CD4-positive, alpha-beta T cell treated with Interferon gamma for 1 hour (primary cell): Measurements from ENCODE around the gene COG2.
"Not testable (repeated sequence)": the region's sequence is repeated elsewhere in the genome, so short reads cannot be mapped to it uniquely, and the experiment has no call there.

Source experiments
- DNase-seq: peaks from one replicate; pipeline ENCODE4 v3.0.0-alpha.2; 2020

The COG2 gene

DNA sequence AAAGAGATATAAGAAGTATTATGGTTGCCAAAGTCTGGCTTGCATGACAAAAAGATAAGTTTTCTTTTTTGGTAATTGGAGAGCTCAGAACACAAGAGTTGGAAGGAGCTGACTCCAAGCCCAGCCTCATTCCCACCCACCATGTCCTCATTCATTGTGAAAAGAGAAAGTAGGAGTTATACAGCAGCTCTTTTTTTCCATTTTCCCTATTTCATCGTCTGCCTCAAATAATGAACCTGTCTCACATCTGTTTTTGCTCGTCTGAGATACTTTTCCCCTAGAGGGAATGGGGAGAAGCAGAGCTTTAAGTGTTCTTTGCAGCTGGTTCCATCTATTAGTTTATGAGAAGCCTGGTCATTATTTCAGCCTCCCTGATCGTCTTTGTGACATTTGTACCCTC lies 36.9 kb downstream of the COG2 start:
- no peak for DNase-seq

DNA sequence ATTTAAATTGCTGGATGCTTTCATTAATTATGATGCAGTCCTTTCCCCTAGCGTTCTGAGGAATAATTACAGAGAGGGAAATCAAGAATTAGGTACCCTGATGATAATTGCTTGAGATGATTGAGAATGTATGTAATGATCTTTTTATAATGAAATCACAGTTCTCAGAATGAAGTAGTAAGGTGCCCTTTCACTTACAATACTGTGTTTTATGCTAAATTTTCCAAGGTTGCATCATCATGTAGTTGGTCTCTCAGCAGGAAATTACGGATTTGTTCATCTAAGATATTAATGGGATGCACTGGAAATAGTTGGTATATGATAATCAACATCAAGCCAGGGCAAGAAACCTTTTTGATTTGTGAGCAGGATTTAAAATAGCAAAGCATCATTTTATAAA lies 37.5 kb downstream of the COG2 start:
- no peak for DNase-seq

DNA sequence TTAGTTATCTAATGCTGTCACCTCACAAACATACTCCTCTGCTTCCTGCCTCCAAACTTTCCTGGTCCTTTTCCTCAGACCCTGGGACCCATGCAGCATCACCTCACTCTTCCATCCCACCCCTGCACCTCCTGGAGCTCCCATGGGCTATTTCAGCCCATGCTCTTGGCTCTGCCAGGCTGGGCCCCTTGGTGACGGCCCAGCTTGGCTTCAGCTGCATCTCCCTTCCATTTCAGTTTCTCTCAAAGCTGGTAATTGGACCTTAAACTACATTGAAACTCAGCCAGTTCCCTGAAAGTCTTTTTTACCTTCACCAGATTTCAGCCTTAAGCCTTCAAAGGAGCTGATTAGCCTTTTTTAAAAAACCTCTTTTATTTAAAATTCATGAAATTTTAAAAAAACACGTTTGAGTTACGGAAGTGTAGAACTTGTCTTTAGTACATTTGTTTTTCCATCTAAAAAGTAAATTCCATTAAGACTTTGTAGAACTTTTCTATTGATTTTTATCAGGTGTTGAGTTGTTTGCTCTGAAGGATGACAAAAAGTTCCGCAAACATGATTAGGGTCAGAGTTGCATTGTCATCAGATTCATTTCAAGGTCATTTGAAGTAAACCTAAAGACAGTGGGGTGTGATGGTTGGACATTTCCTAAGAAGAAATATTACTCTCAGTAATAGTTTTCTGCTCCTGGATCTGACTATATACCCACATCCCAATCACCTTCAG lies 38.2 kb downstream of the COG2 start:
- DNase-seq = no peak

DNA sequence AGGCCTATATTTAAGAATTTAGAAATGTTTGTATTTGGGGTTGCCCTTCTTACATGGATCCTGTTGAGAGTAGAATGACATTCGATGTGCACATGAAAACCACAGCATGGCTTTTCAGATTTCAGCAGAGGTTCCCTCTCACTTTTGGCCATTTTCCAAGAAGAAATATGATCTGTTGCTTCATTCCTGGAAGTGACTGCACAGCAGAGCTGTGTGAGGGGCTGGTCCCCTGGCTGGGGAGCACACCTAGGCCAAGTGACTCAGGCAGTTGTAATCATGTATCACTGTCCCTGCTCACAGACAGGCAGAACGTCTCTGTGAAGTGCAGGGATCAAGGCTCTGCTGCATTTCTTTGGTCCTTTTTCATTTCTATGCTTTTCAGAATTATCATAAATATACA lies 39.3 kb downstream of the COG2 start:
- DNase-seq = no peak

DNA sequence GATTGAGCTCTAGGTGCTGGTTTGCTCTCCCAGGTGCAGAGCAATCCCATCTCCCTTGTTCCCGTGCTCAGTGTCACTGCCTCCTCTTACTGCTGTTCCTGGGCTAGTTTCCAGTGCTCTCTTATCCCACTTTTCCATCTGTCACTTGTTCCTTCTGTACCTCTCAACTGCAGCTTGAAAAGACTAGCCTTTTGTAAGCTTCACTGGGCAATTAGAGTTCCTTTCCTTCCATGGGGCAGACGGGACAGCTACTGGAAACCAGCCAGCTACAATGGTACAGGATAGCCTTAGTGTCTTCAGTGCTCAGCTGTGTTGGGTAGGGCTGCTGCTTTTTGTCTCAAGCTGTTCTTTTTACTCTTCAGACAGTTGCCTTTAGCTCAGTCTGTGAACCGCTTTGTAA lies 40.0 kb downstream of the COG2 start:
- no peak for DNase-seq

DNA sequence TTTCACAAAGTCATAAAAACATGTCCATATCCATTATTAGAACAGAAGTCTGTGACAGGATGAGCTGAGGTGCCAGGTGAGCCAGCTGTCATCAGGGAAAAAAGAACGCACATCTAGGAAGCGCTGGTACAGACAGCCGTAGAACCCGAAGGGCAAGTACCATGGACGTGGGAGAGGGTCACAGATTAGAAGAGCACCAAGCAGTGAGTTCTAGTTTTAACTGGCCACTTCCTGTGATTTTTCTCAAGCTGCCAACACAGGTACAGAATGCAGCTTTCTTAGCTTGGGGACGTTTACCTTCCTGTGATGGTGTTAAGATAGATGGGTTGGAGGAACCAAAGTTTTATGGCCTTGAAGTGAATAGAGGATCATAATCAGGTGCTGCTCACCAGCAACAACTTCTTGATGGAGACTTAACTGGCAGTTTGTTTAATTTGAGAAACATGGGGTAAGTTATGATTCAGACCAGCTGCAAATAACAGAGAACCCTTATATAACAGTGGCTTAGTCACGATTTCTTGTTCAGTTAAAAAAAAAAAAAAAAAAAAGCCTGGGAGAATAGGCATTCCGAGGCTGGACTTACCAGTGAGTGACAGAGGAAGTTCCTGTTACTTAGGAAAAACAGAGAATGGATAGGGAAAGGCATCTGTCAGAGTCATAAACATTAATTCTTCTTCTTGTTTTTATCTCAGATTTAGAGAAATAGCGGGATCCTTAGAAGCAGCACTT lies 40.8 kb downstream of the COG2 start:
- no peak for DNase-seq

DNA sequence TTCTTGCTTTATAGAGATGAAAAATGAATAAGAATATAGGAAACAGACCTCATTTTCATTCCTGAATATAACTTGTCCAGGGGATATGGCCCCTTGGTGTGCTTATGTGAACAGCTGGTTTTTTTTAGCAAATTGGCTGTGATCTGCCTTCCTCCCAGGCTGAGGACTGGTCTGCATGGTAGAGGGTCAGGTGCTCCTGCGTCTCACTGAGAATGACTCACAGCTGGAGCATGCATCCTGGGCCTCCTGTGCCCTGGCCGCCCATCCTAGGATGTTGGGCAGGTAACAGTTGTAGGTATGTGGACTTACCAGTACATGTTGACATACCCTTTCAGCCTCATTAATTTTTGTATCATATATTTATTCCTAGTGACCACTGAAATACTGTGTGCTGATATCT lies 41.9 kb downstream of the COG2 start:
- no peak for DNase-seq

DNA sequence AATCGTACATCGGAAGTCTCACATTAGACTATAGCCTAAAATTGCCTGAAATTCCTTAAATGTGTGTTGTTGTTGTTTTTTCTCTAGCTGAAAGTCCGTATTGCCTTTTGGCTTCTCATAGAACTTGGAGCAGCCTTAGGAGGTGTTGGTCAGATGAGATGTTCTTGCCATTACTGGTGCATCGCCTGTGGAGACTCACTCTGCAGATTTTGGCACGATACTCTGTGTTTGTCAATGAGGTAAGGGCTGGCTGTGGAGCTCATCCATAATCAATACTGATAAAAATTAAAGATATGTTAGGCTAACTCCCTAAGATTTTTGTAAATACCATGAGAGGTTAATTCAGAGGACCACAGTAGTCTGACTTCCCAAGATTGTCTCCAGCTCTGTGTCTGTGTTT lies 42.7 kb downstream of the COG2 start:
- DNase-seq = no peak

DNA sequence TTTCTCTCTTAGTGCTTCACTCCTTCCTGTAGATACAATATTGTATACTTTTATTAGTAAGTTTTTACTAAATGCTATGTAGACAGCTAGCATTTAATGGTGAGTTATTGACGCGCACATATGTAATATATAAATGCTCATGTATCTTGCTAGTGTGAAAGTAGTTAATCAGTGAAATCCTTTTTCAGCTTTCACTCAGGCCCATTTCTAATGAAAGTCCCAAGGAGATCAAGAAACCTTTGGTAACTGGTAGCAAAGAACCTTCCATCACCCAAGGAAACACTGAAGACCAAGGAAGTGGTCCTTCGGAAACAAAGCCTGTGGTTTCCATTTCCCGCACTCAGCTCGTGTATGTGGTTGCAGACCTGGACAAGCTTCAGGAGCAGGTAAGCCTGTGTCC lies 44.5 kb downstream of the COG2 start:
- no peak for DNase-seq

DNA sequence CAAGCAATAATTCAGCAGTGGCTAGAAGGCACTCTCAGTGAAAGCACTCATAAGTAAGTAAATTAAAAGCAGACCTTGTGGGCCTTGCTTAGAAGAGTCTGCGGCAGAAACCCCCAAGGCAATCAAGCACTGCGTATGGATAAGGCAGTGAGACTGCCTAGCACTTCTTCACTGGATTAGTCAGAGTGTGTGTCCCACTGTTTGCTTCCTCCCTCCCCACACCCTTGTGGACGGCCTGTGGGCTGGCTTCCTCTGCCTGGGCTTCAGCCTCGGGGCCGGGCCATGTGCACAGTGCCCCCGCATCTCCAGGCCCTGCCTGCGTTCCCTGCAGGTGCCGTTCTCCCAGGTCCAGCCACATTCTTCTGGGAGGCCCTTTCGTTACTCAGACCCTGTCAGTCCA lies 47.8 kb downstream of the COG2 start:
- no peak for DNase-seq

DNA sequence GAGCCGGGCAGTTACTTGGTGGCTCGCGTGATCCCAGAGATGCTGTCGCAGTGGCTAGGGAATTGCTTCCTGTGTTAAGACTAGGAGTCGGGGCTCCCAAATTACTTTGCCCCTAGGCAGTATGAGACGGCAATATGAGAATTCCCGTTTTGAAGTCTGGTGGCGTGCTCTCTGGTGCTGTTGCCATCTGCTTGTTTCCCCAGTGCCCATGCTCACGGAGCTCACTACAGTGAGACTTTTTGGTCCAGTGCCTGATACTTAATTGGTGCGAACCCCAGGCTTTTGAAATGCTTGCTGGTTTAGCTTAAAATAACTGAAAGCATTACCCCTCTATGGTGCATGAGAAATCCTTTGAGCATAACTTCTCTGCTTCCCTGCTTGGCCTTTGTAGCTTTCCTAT lies 49.3 kb downstream of the COG2 start:
- no peak for DNase-seq

DNA sequence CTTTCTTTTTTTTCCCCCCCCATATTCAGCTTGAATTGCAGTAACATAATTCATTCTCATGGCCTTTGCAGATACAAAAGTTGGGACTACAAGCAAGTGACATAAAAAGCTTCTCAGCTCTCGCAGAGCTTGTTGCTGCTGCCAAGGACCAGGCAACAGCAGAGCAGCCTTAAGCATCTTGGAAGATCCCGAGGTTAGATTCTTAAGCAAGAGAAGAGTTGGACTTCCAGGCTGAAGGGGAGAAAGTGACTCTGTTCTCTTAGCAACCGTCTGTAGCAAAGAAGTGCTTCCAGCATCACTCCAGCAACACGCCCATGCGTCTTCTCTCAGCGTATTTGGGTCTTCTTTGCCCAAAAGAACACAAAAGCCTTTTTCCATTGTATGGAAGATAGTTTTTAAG lies 50.9 kb downstream of the COG2 start:
- no peak for DNase-seq

DNA sequence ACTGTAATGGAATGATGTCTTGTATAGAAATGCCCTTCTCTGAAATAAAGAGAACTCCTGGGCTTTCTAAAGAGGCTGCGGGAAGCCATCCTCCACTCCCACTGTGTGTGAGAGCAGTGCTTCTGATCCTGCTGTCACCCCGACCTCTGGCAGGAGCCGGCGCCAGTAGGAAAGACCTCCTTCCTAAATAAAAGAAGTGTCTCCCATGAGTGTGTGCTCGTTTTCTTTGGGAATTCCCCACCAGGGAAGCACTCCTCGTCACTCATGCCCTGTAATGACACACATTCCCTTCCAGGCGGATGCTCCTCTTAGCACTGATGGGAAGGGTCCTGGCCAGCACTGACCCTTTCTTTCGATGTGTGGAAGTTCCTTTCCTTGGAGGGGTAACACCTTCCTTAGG lies 51.5 kb downstream of the COG2 start:
- no peak for DNase-seq

DNA sequence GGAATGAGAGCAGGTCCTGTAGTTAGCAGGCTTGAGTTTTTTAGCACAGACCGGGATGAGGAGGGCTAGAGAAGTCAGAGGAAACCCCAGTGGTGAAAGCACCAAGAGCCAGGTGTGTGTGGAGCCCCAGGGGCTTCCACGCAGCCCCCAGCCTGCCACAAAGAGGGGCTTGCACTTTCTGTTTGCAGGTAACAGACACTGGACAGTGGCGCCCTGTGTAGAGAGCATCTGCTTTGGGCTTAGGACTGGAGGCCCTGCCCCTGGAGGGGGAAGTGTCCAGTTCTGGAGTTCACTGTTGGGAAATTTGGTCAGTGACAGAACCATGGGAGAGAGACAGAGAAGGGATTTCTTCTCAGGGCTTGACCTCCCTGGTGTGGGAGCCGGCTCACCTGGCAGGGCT lies 52.2 kb downstream of the COG2 start:
- DNase-seq = no peak

DNA sequence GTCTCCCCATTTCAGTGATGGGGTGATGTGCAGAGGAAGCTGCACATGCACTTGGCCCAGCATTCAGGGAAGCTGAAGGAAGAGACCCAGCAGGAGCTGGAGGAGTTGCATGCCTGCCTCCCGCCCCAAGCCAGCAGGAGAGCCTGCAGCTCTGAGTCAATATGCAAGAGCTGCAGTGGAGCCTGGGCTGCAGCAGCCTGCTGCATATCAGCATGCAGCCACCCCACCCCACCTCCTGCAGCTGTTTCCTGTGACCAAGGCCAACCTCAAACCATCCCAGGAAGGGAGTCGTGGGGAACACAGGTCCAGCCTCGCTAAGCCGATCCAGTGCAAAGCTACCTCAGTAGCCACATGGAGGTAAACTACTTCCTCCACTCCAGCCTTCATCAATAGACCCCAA lies 52.7 kb downstream of the COG2 start:
- DNase-seq = no peak

DNA sequence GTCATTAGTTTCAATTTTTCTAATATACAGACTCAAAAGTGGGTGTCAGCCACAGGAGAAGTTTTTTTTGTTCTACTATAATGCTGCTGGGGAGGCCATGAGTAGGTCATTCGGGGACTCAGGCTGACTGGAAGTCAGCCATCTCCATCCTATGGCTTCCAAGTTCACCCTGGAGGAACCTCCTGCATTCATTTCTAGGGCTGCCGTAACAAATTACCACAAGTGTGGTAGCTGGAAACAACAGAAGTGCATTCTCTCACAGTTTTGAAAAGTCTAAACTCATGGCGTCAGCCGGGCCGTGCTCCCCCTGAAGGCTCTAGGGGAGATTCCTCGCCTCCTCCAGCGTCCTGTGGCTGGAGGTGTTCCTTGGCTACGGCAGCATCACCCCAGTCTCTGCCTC lies 53.9 kb downstream of the COG2 start:
- no peak for DNase-seq

DNA sequence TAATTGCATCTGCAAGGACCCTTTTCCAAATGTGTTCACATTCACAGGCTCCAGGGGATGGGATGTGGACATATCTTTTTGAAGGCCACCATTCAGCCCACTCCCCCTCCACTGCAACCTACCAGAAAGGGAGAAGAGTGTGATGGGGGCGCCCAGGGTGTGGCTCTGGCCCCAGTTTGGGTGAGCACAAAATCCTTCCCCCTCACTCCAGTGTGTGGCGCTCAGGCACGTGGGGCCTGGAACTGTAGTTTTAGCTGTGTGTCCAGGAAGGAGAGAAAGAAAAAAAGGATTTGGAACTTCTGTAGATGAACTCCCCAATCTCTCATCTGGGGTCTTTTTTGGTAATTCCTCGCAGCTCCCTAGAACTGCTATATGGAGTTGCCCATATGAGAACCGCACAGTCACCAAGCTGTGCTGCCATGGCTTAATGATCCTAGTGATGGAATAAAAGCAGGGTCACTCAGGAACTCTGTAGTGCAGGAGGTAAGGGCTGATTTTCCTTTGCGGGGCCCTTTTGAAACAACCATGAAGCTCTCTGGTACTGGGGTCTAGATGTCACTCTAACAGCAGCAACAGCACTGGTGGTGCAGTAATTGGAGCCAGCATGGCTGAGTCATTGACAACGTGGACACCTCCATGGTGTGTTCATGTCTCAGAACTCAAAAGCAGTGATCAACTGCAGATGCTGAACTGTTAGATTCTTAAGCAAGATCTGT lies 54.6 kb downstream of the COG2 start:
- DNase-seq = no peak

DNA sequence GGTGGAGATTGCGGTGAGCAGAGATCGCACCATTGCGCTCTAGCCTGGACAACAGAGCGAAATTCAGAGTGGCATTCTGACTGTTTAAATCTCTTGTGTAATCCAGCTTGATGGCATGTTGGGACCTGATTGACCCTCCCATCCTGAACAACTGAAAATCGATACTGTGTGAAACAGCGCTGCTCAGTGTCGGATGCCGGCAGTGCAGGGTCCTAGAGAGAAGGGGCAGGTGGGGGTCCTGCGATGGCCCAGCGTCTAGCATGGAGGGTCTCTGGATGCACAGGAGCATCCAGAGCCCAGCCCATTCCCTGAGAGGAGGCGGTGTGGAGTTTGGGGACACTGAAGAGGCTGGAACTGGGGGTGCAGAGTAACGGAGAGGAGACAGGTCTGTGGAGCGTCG lies 55.8 kb downstream of the COG2 start:
- DNase-seq = no peak

DNA sequence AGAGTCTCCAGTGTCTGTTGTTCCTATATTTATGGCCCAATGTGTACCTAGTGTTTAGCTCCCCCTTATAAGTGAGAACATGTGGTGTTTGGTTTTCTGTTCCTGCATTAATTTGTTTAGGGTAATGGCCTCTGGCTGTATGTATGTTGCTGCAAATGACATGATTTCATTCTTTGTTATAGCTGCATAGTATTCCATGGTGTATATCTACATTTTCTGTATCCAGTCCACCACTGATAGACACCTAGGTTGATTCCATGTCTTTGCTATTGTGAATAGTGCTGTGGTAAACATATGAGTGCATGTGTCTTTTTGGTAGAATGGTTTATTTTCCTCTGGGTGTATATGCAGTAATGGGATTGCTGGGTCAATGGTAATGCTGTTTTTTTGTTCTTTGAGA lies 56.7 kb downstream of the COG2 start:
- DNase-seq = not testable (repeated sequence)

DNA sequence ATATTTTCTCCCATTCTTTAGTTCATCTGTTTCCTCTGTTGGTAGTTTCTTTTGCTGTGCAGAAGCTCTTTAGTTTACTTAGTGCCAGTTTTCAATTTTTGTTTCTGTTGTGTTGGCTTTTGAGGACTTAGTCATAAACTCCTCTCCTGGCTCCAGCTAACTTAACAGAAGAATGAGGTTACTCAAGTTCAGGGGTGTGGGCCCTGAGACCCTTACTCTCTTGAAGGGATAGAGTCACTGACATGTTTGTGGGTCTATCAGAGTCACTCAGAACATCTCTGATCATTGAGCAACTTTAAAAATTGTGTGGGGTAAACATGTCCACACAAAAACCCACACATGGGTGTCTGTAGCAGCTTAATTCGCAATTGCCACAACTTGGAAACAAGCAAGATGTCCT lies 57.4 kb downstream of the COG2 start:
- no peak for DNase-seq

DNA sequence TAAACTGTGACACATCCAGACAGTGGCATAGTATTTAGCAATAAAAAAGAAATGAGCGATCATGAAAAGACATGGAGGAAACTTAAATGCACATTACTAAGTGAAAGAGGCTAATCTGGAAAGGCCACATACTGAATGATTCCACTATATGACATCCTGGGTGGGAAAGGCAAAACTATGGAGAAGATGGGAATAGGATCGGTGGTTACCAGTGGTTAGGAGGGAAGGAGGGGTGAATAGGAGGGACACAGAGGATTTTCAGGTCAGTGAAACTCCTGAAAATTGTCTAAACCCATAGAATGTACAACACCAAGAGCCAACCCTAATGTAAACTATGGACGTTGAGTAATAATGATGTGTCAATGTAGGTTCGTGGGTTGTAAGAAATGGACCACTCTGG lies 57.9 kb downstream of the COG2 start:
- no peak for DNase-seq

DNA sequence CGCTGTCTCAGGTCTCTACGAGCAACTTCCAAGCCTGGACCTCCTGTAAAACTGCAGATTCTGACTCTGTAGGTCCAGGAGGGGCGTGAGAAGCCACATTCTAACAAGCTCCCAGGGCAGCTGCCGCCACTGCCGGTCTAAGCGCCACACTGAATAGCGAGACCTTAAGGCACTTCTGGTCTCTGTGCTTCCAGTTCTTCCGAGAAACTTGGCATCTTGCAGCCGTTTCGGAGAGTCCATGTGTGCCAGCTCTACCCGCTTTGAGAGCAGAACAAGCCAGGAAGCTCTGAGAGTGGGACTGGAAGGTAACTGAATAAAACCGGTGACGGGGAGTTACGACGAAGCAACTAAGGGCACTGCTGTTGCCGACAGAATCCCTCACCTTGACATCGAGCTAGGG lies 59.2 kb downstream of the COG2 start:
- DNase-seq = no peak

DNA sequence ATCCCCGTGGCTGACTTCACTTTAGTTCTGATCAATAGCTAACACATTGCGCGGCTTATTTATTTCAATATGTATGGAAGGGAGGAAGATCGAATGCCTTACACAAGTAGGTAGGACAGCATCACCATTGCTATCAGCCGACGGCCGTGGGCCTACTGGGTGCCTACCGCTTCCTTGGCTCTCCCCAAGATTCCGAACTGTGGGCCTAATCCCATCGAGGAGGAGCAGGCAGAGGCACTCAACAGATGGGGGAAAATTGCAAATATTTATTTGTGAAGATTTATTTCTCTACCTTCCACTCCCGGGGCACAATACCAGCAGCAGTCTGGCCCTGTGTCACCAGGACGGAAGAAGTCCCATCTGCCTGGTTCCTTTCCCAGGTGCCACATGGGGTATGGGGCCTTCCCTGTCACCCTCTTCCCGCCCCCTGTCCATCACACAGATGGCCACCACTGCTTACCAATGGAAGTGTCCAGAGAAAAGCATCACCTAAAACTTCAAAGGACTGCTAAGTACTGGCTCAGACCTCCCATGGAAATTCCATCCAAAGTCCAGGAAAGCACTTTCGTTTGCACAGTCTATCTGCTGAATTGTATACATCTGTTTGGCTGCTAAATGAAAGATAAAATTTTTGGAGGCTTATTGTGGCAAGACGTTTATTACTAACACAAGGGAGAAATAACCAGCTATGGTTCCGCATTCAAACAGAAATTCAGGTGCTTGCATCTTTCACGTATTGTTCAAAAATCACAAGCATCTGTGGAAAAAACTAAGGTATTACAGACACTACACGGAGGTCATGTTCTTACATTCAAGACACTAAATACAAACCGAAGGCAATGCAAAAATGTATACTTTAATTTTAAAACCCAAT lies 59.9 kb downstream of the COG2 start:
- no peak for DNase-seq
